Measurements from ENCODE around the gene LCN1. TPM values are rescaled to one million over a fixed set of nuclear protein-coding genes. Genes with fewer than 3 reads are reported as not detected.

LCN1 gene
- total RNA-seq, 2 experiments from 2014 or later, result 0.29 TPM; not detected in 1

GRCh38 chr9:135552021-135552697 lies 30.9 kb downstream of the LCN1 start:
- Mint-ChIP-seq H3K27me3 (ENCODE audit: low read depth) (no peaks in the 10 kb centered on the region), H3K4me3 (no peak overlapping the region), H3K9me3 (no peaks in the 10 kb centered on the region), H3K27ac (no peak overlapping the region), H3K4me1 (ENCODE audit: low read depth) (no peaks in the 10 kb centered on the region), H3K36me3 (ENCODE audit: low read depth) (no peaks in the 10 kb centered on the region)
- DNase-seq, result no peak
- intact Hi-C loops (cut with micrococcal nuclease), result no loop called here
- CTCF ChIA-PET, result interaction anchor here (1.7 kb wide), 1 partner anchor 47 kb away, joined by 4 read pairs; no protein-coding TSS in a partner anchor

GRCh38 chr9:135552698-135553171 lies 31.5 kb downstream of the LCN1 start:
- H3K27ac Mint-ChIP-seq, result no peak overlapping the region
- H3K9me3 Mint-ChIP-seq, result no peaks in the 10 kb centered on the region
- no peaks in the 10 kb centered on the region for H3K27me3 Mint-ChIP-seq (ENCODE audit: low read depth)
- intact Hi-C loops (cut with micrococcal nuclease), result no loop called here
- H3K4me3 Mint-ChIP-seq, result no peak overlapping the region
- H3K36me3 Mint-ChIP-seq (ENCODE audit: low read depth), result no peaks in the 10 kb centered on the region
- CTCF ChIA-PET, result no interaction called here
- H3K4me1 Mint-ChIP-seq (ENCODE audit: low read depth), result no peaks in the 10 kb centered on the region
- no peak for DNase-seq

GRCh38 chr9:135554718-135555117 lies 33.5 kb downstream of the LCN1 start:
- Mint-ChIP-seq H3K27ac (no peak overlapping the region), H3K9me3 (no peaks in the 10 kb centered on the region), H3K4me3 (no peak overlapping the region), H3K27me3 (ENCODE audit: low read depth) (no peaks in the 10 kb centered on the region), H3K4me1 (ENCODE audit: low read depth) (no peaks in the 10 kb centered on the region), H3K36me3 (ENCODE audit: low read depth) (no peaks in the 10 kb centered on the region)
- intact Hi-C loops (cut with micrococcal nuclease), result no loop called here
- DNase-seq, result no peak
- CTCF ChIA-PET, result no interaction called here

GRCh38 chr9:135555203-135555602 lies 34.0 kb downstream of the LCN1 start:
- H3K27me3 Mint-ChIP-seq (ENCODE audit: low read depth), result no peaks in the 10 kb centered on the region

GRCh38 chr9:135555910-135556309 lies 34.7 kb downstream of the LCN1 start:
- H3K9me3 Mint-ChIP-seq, result no peaks in the 10 kb centered on the region

More at GRCh38 chr9:135555203-135555602, 34.0 kb downstream of the LCN1 start:
- Mint-ChIP-seq H3K36me3 (ENCODE audit: low read depth) (no peaks in the 10 kb centered on the region), H3K27ac (no peak overlapping the region), H3K9me3 (no peaks in the 10 kb centered on the region), H3K4me1 (ENCODE audit: low read depth) (no peaks in the 10 kb centered on the region), H3K4me3 (no peak overlapping the region)
- DNase-seq, result no peak
- CTCF ChIA-PET, result no interaction called here
- intact Hi-C loops (cut with micrococcal nuclease), result no loop called here

GRCh38 chr9:135559606-135560005 lies 38.4 kb downstream of the LCN1 start:
- Mint-ChIP-seq H3K36me3 (ENCODE audit: low read depth) (no peaks in the 10 kb centered on the region), H3K27ac (no peak overlapping the region), H3K4me1 (ENCODE audit: low read depth) (no peaks in the 10 kb centered on the region), H3K4me3 (no peak overlapping the region), H3K27me3 (ENCODE audit: low read depth) (peaks cover 11% of the 10 kb centered on the region), H3K9me3 (no peaks in the 10 kb centered on the region)
- intact Hi-C loops (cut with micrococcal nuclease), result no loop called here
- DNase-seq, result no peak
- CTCF ChIA-PET, result interaction anchor here (0.6 kb wide), 1 partner anchor 1091 kb away, joined by 6 read pairs; no protein-coding TSS in a partner anchor

More at GRCh38 chr9:135555910-135556309, 34.7 kb downstream of the LCN1 start:
- Mint-ChIP-seq H3K27ac (no peak overlapping the region), H3K4me1 (ENCODE audit: low read depth) (no peaks in the 10 kb centered on the region), H3K4me3 (no peak overlapping the region), H3K36me3 (ENCODE audit: low read depth) (no peaks in the 10 kb centered on the region), H3K27me3 (ENCODE audit: low read depth) (peaks cover 5% of the 10 kb centered on the region)
- no peak for DNase-seq
- intact Hi-C loops (cut with micrococcal nuclease), result no loop called here
- CTCF ChIA-PET, result no interaction called here

- CTCF ChIA-PET, result no interaction called here
- Mint-ChIP-seq H3K27me3 (ENCODE audit: low read depth) (peaks cover 16% of the 10 kb centered on the region), H3K4me3 (no peak within 1 kb of the TSS), H3K27ac (no peak within 1 kb of the TSS), H3K4me1 (ENCODE audit: low read depth) (no peaks in the 10 kb centered on the region), H3K36me3 (ENCODE audit: low read depth) (no peaks in the 10 kb centered on the region), H3K9me3 (no peaks in the 10 kb centered on the region)
- DNase-seq, result no peak
- intact Hi-C loops (cut with micrococcal nuclease), result no loop called here
Measured at GRCh38 chr9:135561391-135562234, 40.4 kb downstream of the LCN1 start, which contains the start of gene PAEP. Gene PAEP, plus strand, starts transcription at chr9:135561756.

GRCh38 chr9:135562235-135562745 lies 41.0 kb downstream of the LCN1 start:
- Mint-ChIP-seq H3K4me3 (no peak overlapping the region), H3K27ac (no peak overlapping the region), H3K27me3 (ENCODE audit: low read depth) (peaks cover 20% of the 10 kb centered on the region), H3K4me1 (ENCODE audit: low read depth) (no peaks in the 10 kb centered on the region), H3K36me3 (ENCODE audit: low read depth) (no peaks in the 10 kb centered on the region), H3K9me3 (no peaks in the 10 kb centered on the region)
- DNase-seq, result no peak
- intact Hi-C loops (cut with micrococcal nuclease), result no loop called here
- CTCF ChIA-PET, result no interaction called here

- Mint-ChIP-seq H3K4me1 (ENCODE audit: low read depth) (no peaks in the 10 kb centered on the region), H3K27me3 (ENCODE audit: low read depth) (peaks cover 20% of the 10 kb centered on the region), H3K36me3 (ENCODE audit: low read depth) (no peaks in the 10 kb centered on the region), H3K27ac (no peak overlapping the region), H3K9me3 (no peaks in the 10 kb centered on the region), H3K4me3 (no peak overlapping the region)
- no peak for DNase-seq
- CTCF ChIA-PET, result no interaction called here
- intact Hi-C loops (cut with micrococcal nuclease), result no loop called here
Measured at GRCh38 chr9:135563039-135563476, 41.8 kb downstream of the LCN1 start.

GRCh38 chr9:135563858-135564257 lies 42.6 kb downstream of the LCN1 start:
- peaks cover under 1% of the 10 kb centered on the region for H3K9me3 Mint-ChIP-seq
- no peak overlapping the region for H3K4me3 Mint-ChIP-seq
- intact Hi-C loops (cut with micrococcal nuclease), result no loop called here
- H3K27me3 Mint-ChIP-seq (ENCODE audit: low read depth), result peaks cover 20% of the 10 kb centered on the region
- CTCF ChIA-PET, result no interaction called here
- DNase-seq, result no peak
- H3K4me1 Mint-ChIP-seq (ENCODE audit: low read depth), result no peaks in the 10 kb centered on the region
- no peaks in the 10 kb centered on the region for H3K36me3 Mint-ChIP-seq (ENCODE audit: low read depth)
- no peak overlapping the region for H3K27ac Mint-ChIP-seq

GRCh38 chr9:135565141-135565628 lies 43.9 kb downstream of the LCN1 start:
- no peak overlapping the region for H3K4me3 Mint-ChIP-seq
- H3K27me3 Mint-ChIP-seq (ENCODE audit: low read depth), result peaks cover 25% of the 10 kb centered on the region
- intact Hi-C loops (cut with micrococcal nuclease), result no loop called here
- DNase-seq, result no peak
- H3K27ac Mint-ChIP-seq, result no peak overlapping the region
- H3K36me3 Mint-ChIP-seq (ENCODE audit: low read depth), result no peaks in the 10 kb centered on the region
- no peaks in the 10 kb centered on the region for H3K4me1 Mint-ChIP-seq (ENCODE audit: low read depth)
- CTCF ChIA-PET, result no interaction called here
- H3K9me3 Mint-ChIP-seq, result peaks cover 7% of the 10 kb centered on the region

GRCh38 chr9:135565636-135566035 lies 44.4 kb downstream of the LCN1 start:
- Mint-ChIP-seq H3K36me3 (ENCODE audit: low read depth) (no peaks in the 10 kb centered on the region), H3K27ac (no peak overlapping the region), H3K4me1 (ENCODE audit: low read depth) (no peaks in the 10 kb centered on the region), H3K27me3 (ENCODE audit: low read depth) (peaks cover 23% of the 10 kb centered on the region), H3K9me3 (peaks cover 7% of the 10 kb centered on the region), H3K4me3 (no peak overlapping the region)
- CTCF ChIA-PET, result no interaction called here
- intact Hi-C loops (cut with micrococcal nuclease), result no loop called here
- DNase-seq, result no peak
